ENCODE data around the gene TMEM229A.
"Not testable (repeated sequence)": the region's sequence is repeated elsewhere in the genome, so short reads cannot be mapped to it uniquely, and the experiment has no call there.

TMEM229A gene

DNA sequence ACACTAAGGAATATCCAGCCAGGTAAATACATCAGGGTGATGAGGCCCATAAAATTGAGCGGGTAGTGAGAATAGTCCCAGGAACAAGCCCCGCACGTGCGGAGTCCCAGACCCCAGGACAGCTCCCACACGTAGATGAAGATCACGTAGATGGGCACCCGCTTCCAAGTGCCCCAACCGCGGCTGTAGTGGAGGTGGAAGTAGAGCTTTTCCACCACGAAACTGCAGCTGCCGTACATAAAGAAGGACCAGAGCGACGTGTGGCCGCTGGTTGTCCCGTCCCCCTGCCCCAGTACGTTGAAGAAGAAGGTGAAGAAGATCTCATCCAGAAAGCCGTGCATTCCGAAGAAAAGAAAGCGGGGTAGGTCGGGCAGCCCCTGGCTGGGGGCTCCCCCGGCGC is 948 bp downstream of the TMEM229A start:
- no peak for FAIRE-seq

DNA sequence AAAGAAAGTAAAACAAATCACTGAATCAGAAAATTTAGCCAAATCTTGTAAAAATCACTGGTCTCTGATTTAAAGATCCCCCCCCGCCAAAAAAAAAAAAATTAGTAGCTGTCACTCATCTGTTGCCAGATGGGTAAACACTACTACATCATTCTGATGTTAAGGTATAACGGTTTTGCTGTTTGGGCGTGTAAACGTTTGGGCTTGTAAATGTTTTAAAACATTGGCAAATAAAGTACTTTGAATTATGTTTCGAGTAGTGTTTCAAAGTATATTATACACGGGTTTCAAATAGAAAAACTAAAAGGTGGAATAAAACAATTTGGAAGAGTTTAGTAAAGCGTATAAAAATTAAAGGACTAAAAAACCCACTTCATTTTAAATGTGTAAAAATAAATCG is 1.5 kb downstream of the TMEM229A start:
- FAIRE-seq, result no peak

DNA sequence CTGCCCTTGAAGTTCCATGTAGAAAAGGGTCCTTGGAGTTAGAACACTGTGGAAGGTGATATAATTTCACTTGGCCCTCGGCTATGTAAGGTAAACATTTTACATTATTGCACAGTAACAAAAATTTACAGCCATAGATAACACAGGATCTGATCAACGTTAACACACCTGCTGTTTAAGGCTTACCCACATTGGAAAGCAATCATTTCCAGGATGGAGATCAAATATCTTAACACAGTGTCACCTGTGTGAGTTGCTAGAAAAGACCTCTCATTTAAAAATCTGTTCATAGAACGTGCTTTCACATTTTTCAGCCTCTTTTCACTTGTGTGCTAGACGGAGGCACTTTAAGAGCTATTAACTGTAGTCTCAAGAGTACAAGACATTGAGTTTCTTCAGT is 1.9 kb downstream of the TMEM229A start:
- no peak for FAIRE-seq

DNA sequence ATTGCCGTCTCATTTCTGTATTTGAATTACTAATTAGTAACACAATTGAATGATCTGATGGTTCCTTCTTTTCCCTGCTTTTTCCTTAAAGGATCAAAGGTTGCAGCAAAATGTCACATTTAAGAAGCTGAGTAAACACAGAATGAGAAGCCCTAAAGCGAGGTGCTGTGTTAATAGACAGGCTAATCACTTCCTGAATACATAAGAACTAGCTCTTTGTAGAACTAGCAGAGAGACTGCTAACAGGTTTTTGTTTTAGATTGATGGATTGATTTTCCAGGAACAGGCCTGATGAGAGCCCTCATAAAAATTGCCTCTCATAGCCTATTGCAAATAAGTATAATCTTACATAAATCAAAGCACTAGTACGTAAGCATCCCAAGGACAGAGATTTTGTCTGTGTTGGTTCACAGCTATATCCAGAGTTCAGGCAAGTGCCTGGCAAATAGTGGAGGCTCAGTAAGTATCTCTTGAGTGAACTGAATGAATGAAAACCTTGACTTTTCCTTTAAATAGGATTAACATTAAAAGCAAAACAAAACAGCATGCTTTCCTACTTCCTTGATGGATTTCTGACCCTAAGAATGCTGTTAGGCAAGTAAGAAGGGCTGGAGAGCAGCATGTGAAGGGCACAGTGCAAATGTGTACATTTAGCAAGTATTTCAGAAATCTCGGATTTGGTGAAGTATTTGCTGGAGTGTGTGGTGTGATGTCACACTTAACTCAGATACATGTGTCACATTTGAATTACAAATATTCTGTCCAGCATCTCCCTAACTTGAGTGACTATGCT is 3.3 kb downstream of the TMEM229A start:
- no peak for FAIRE-seq

DNA sequence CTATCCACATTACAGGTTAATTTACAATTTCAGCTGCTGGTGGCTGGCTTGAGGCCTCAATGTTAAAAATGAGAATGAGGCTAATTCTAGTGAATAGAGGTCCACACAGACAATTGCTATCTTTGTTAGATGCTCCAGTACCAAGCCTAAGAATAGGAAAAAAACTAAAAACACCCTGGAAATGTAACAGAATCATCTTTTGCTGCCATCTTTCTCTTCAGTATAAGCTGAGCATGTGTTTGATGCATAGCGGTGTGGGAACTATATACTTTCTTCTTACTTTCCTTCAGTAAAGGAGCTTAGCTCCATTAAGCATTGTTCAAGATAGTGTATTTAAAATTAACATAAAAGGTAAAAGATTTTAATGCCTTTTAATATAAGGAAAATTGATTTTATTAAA is 5.6 kb downstream of the TMEM229A start:
- FAIRE-seq, result no peak

DNA sequence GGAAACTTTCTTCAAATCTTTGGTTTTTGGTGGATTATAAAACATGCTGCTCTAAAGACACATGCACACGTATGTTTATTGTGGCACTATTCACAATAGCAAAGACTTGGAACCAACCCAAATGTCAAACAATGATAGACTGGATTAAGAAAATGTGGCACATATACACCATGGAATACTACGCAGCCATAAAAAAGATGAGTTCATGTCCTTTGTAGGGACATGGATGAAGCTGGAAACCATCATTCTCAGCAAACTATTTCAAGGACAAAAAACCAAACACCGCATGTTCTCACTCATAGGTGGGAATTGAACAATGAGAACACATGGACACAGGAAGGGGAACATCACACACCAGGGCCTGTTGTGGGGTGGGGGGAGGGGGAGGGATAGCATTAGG is 8.5 kb downstream of the TMEM229A start:
- not testable (repeated sequence) for FAIRE-seq

DNA sequence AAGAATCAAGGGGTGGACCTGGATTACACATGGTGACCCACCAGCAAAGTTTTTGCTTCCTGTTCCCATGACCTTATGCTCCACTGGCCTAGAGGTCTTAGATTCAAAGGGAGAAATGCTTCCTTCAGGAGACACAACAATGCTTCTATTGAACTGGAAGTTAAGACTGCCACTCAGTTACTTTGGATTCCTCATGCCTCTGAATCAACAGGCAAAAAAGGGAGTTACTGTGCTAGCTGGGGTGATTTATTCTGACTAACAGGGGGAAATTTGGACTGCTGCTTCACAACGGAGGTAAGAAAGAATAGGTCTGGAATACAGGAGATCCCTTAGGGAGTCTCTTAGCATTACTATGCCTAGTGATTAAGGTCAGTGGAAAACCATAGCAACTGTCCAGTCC is 10.3 kb downstream of the TMEM229A start:
- no peak for FAIRE-seq

DNA sequence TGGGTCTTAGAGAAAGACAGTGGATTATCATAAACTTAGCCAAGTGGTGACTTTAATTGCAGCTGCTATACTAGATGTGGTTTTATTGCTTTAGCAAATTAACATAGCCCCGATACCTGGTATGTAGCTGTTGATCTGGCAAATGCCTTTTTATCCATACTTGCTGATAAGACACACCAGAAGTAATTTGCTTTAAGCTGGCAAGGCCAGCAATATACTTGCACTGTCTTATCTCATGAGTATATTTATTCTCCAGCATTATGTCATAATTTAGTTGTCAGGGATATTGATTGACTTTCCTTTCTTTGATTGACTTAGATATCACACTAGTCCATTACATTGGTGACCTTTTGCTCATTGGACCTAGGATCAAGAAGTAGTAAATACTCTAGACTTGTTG is 12.8 kb downstream of the TMEM229A start:
- FAIRE-seq, result no peak

DNA sequence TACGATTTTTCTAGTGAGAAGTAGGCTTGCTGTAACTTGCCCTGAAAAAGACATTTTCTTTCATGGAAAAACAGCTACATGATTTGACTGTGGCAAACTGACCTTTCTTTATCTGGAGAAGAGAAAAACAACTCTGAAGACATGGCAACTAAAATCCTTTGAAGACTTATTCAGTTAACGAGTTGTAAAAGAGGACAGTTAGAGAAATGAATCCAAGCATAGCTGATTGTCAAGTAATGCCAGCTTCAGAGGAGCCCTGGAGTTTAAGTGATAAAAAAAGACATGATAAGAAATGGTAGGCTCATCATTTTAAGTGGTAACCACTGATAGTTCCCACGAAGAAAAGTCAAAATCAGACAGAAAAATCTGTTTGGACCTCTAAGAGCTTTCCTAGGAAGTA is 19.6 kb downstream of the TMEM229A start:
- FAIRE-seq, result no peak

DNA sequence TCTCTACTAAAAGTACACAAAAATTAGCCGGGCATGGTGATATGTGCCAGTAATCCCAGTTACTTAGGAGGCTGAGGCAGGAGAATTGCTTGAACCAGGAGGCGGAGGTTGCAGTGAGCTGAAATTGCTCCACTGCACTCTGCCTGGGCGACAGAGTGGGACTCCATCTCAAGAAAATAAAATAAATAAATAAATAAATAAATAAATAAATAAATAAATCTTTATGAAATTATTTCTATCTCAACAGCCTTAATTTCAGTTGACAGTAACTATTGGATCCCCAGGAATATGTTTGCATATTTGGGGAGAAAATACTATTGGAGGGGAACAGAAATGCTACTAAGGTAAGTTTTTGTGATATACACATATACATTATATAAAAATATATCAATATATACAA is 20.0 kb downstream of the TMEM229A start:
- FAIRE-seq, result no peak

DNA sequence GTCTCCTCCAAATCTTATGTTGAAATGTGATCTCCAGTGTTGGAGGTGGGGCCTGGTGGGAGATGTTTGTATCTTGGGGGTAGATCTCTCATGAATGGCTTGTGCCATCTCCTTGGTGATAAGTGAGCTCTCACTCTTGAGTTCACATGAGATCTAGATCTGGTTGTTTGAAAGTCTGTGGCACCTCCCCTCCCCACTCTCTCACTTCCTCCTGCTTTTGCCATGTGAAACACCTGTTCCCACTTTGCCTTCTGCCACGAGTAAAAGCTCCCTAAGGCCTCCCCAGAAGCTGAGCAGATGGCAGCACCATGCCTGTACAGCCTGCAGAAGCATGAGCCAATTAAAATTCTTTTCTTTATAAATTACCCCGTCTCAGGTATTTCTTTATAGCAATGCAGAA is 23.5 kb downstream of the TMEM229A start:
- no peak for FAIRE-seq

DNA sequence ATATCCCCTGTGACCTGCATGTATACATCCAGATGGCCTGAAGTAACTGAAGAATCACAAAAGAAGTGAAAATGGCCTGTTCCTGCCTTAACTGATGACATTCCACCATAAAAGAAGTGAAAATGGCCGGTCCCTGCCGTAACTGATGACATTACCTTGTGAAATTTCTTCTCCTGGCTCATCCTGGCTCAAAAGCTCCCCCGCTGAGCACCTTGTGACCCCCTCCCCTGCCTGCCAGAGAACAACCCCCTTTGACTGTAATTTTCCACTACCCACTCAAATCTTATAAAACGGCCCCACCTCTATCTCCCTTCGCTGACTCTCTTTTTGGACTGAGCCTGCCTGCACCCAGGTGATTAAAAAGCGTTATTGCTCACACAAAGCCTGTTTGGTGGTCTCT is 24.6 kb downstream of the TMEM229A start:
- FAIRE-seq, result not testable (repeated sequence)

DNA sequence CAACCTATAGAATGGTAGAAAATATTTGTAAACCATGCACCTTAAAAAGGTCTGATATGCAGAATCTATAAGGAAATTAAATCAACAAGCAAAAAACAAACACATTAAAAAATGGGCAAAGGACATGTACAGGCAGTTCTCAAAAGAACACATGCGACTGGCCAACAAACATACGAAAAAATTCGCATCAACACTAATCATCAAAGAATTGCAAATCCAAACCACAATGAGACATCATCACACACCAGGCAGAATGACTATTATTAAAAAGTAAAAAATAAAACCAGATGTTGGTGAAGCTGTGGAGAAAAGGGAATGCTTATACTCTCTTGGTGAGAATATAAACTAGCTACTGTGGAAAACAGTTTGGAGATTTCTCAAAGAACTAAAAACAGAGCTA is 33.2 kb downstream of the TMEM229A start:
- no peak for FAIRE-seq

DNA sequence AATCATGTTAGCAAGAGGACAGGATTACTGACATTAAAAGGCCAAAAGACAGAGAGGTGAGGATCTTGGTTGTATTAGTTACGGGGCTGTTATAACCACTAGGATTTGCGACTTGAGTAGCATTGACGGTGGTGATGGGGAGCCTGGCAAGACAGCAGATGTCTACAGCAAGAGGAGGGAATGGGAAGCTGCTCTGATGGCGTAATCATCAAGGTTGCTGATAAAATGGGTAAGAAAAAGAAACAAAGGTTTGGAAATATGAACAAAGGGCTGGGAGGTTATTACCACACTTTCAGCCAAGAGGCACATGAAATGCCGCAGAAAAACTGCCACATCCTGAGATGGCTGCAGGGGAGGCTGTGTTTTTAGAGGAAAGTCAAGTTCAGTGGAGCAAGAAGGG is 33.9 kb downstream of the TMEM229A start:
- no peak for FAIRE-seq

DNA sequence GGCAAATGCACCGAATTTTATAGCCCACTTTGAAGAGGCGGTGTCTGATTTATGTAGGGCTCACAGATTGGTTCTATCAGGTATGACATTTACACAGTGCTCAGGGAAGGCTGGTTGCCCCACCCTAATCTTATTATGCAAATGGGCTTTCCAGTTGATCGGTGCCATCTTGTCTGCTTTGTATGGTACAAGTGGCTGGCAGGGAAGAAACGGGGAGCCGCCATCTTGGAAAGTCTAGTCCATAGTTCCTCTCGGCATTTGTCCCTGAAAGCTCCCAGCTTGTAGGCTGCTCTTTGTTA is 36.6 kb downstream of the TMEM229A start:
- no peak for FAIRE-seq

DNA sequence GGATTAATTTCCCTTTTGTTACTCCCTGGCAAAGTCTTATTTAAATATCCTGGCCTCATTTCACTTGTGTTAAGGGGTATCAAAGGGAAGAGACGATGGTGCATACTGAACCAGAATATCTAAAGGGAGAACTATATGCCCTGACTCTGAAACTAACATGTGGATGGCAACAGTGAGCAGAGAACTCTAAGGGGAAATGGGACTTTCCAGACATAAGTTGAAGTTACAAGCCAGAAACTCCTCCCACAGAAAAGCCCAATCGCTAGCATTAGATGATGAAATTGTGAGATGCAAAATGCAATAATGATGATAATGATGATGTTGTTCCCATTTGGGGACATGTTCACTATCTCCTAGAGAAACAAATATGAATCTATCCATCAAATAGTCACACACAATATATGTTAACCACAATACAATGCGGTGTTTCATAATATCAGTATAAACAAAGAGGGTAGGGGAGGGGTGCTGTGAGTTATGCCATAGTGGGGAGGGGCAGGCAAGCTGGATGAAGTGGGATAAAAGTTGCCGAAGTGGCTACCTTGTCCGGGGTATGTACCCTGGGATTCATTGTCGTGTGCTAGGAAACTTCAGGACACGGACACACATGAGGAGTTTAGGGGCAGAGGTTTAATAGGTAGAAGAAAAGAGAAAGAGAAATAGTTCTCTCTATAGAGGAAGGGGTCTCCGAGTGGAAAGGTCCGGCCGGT is 37.1 kb downstream of the TMEM229A start:
- no peak for FAIRE-seq

DNA sequence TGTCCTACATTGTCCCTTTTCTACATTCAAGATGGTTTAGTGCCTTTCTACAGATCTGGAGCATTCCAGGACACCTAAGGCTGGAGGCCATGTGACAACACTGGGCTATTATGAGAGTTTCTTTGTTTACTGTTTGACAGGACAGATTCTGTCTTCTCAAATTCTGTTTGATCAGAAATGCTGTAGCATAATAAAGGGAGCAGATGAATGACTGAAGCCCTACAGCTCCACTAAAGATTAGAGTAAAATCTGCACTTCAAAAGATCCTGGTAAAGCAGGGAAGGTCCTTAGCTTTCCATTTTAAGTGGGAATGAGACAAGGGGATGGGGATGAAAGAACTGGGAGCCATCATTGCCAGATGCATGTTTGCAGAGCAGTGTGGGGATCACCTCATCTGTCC is 38.4 kb downstream of the TMEM229A start:
- FAIRE-seq, result no peak

DNA sequence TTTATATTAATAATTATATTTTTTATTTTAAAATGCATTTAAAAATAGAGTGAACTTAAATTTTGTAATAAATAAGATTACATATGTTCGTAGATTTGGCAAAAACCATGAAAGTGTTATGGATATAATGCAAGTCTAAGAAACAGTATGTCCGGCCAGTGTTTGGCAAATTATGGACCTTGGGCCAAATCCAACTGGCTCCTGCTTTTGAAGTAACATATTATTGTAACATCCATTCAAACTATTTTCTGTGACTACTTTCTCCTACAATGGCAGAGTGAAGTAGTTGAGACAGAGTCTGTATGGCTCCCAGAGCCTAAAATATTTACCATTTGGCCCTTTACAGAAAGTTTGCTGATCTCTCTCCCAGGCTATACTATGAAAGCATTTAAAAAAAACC is 38.9 kb downstream of the TMEM229A start:
- FAIRE-seq, result no peak

DNA sequence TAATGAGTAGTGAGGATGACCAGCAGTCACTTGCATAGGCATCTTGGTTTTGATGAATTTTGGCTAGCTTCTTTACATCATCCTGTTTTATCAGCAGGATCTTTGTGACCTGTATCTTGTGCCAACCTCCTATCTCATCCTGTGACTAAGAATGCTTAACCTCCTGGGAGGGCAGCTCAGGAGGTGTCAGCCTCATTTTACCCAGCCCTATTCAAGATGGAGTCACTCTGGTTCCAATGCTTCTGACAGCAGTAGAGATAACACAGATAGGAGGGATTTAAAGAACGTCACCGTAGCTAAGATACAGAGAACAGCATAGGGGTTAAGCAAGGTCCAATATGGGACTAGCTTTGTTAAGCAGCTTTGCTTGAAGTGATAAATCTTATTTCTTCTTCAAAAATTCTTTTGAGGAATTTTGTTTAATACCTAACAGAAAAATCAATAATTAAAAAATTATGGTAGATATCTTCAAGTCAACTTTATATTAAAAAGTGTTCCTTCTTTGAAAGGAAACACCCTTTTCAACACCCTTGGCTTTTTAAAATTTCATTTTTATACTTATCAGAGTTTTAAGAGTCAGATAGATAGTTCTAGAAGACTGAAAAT is 39.9 kb downstream of the TMEM229A start:
- FAIRE-seq, result no peak

DNA sequence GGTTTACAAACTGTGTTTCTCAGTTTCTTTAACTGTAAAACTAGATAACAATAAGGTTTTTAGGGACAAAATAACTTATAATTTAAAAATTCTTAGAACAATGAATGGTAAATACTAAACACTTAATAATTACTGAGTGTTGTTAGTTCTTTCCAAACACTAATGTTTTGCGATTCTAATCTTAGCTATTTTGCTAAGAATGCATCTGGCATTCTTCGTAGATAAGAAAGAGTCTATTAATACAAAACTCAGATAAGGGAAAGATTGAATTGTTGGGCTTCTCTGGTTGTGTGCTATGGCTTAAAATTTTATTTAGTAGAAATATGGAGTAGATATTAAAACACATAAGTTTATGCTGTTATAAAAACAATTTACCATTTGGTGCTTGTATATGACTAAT is 45.4 kb downstream of the TMEM229A start:
- FAIRE-seq, result no peak

Measured in colon (tissue), 2 donors.